GM23248 (cell line): ENCODE results near the gene FAM200A.

Experiments
- EZH2 ChIP-seq: fragments of 200-600 bp; sonication (generic); IDR thresholded peaks from 2 replicates; pipeline ENCODE4 v1.6.1; 2018; ENCODE audit warnings: antibody characterized with exemption, mild to moderate bottlenecking; ENCODE audit not compliant: insufficient read depth, poor library complexity, severe bottlenecking
- EZH2phosphoT487 ChIP-seq: fragments of 200-600 bp; sonication (generic); IDR thresholded peaks from 2 replicates; pipeline ENCODE4 v1.6.1; 2018; ENCODE audit warnings: antibody characterized with exemption, moderate library complexity, mild to moderate bottlenecking, low read depth; ENCODE audit not compliant: insufficient read depth

- TF ChIP-seq EZH2 (no peak), EZH2phosphoT487 (no peak)
Measured at GRCh38 chr7:99514050-99514449, 37.9 kb downstream of the FAM200A start.
